GM20000 (cell line): Measurements from ENCODE around the gene SELENON.

Experiments used
- DNase-seq: peaks from one replicate; pipeline ENCODE4 v3.0.0; 2012; ENCODE audit warnings: low spot score
- CTCF ChIP-seq: IDR thresholded peaks from 2 replicates; pipeline ENCODE4 v1.5.1; 2012; ENCODE audit warnings: mild to moderate bottlenecking, control low read depth; ENCODE audit errors: extremely low read depth, missing control alignments

Gene SELENON

GRCh38 chr1:25807480-25808390 is 7.7 kb downstream of the SELENON start:
- no peak for TF ChIP-seq CTCF
- no peak for DNase-seq

GRCh38 chr1:25808481-25809244 is 8.7 kb downstream of the SELENON start:
- no peak for TF ChIP-seq CTCF
- DNase-seq: no peak

- DNase-seq: no peak
- TF ChIP-seq CTCF: no peak
These were observed 9.4 kb downstream of the SELENON start for GRCh38 chr1:25809283-25809926.

GRCh38 chr1:25809929-25810328 is 9.9 kb downstream of the SELENON start:
- no peak for DNase-seq

GRCh38 chr1:25810341-25811299 is 10.6 kb downstream of the SELENON start:
- DNase-seq: peak; percentile 84
- TF ChIP-seq CTCF: peak; percentile 83

More at GRCh38 chr1:25809929-25810328, 9.9 kb downstream of the SELENON start:
- peak; percentile 6 for TF ChIP-seq CTCF

- no peak for DNase-seq
- TF ChIP-seq CTCF: no peak
These were observed 11.5 kb downstream of the SELENON start for GRCh38 chr1:25811384-25812082.
